OCI-LY1 (cell line): ENCODE measurements around the gene SRD5A1.

Experiments used
- EZH2 ChIP-seq: fragments of 200-600 bp; sonication (generic), shearing (Covaris generic); IDR thresholded peaks from 2 replicates; pipeline ENCODE4 v1.8.0; 2017; ENCODE audit warnings: borderline replicate concordance, mixed run types, mild to moderate bottlenecking, antibody characterized with exemption, low read length, moderate library complexity, mixed read lengths
- TF ChIP-seq, protein P1 (sequence below): fragments of 200-600 bp; sonication (generic), shearing (Covaris generic); IDR thresholded peaks from 2 replicates; pipeline ENCODE4 v1.5.1; 2017; ENCODE audit warnings: mild to moderate bottlenecking, antibody characterized with exemption, low read length, moderate library complexity, mixed read lengths

- no peak for TF ChIP-seq EZH2
- TF ChIP-seq, protein P1, sequence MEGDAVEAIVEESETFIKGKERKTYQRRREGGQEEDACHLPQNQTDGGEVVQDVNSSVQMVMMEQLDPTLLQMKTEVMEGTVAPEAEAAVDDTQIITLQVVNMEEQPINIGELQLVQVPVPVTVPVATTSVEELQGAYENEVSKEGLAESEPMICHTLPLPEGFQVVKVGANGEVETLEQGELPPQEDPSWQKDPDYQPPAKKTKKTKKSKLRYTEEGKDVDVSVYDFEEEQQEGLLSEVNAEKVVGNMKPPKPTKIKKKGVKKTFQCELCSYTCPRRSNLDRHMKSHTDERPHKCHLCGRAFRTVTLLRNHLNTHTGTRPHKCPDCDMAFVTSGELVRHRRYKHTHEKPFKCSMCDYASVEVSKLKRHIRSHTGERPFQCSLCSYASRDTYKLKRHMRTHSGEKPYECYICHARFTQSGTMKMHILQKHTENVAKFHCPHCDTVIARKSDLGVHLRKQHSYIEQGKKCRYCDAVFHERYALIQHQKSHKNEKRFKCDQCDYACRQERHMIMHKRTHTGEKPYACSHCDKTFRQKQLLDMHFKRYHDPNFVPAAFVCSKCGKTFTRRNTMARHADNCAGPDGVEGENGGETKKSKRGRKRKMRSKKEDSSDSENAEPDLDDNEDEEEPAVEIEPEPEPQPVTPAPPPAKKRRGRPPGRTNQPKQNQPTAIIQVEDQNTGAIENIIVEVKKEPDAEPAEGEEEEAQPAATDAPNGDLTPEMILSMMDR = no peak
Measured at GRCh38 chr5:6708814-6709213, 75.6 kb downstream of the SRD5A1 start.
